Measurements from ENCODE around the gene CDC14B.

The CDC14B gene

GRCh38 chr9:96646081-96646991, 26.7 kb upstream of the CDC14B start:
- no peak overlapping the region for H3K4me3 ChIP-seq (ENCODE audit: low read depth, low read length)
- no peaks in the 10 kb centered on the region for H3K27me3 ChIP-seq (ENCODE audit: insufficient read depth, low read length)
- H4K8ac ChIP-seq (ENCODE audit: low read depth, low read length), result no peak overlapping the region
- H4K12ac ChIP-seq (ENCODE audit: low read depth, low read length), result no peak overlapping the region
- H4K91ac ChIP-seq (ENCODE audit: low read depth, low read length), result no peak overlapping the region
- H3K18ac ChIP-seq (ENCODE audit: low read length), result no peak overlapping the region
- H3K4me1 ChIP-seq (ENCODE audit: control insufficient read depth in 1 of 2, insufficient read depth in 2 of 2, low read length in 2 of 2), result no peaks in the 10 kb centered on the region
- peaks cover 7 to 12% of the 10 kb centered on the region in 2 experiments for H3K36me3 ChIP-seq (ENCODE audit: control insufficient read depth in 1 of 2, insufficient read depth in 2 of 2, low read length in 2 of 2)
- H2BK12ac ChIP-seq (ENCODE audit: low read length), result no peak overlapping the region
- H2BK120ac ChIP-seq (ENCODE audit: insufficient read depth, low read length, poor library complexity), result no peak overlapping the region
- H3K9me3 ChIP-seq (ENCODE audit: insufficient read depth, low read depth, low read length), result no peaks in the 10 kb centered on the region
- H3K23ac ChIP-seq (ENCODE audit: low read length), result no peak overlapping the region
- no peak overlapping the region for H3K14ac ChIP-seq (ENCODE audit: low read length)
- WGBS (ENCODE audit: extremely low coverage, insufficient coverage, insufficient read length), result no CpG with 5 or more reads among the region's 13 CpGs
- peak; percentile 61 to 77 for DNase-seq
- no peak overlapping the region for H3K9ac ChIP-seq (ENCODE audit: low read length)
- no peak overlapping the region for H2AFZ ChIP-seq (ENCODE audit: insufficient read depth, low read length, poor library complexity)
- no peaks in the 10 kb centered on the region for H3K79me2 ChIP-seq (ENCODE audit: control insufficient read depth, insufficient read depth, low read length, poor library complexity)
- no peak overlapping the region for H3K4ac ChIP-seq (ENCODE audit: low read depth, low read length)
- H3K79me1 ChIP-seq (ENCODE audit: low read length), result no peaks in the 10 kb centered on the region
- H3K27ac ChIP-seq (ENCODE audit: low read depth, low read length), result no peak overlapping the region
- no peak overlapping the region for H3K4me2 ChIP-seq (ENCODE audit: low read length)
- H2AK5ac ChIP-seq (ENCODE audit: low read length), result no peak overlapping the region
- no peak overlapping the region for H2BK5ac ChIP-seq (ENCODE audit: low read depth, low read length, poor library complexity)

GRCh38 chr9:96644137-96644536, 24.5 kb upstream of the CDC14B start:
- WGBS (ENCODE audit: extremely low coverage, insufficient coverage, insufficient read length), result no CpG with 5 or more reads among the region's 2 CpGs
- Histone ChIP-seq H3K4me1 (ENCODE audit: control insufficient read depth in 1 of 2, insufficient read depth in 2 of 2, low read length in 2 of 2) (no peaks in the 10 kb centered on the region), H3K18ac (ENCODE audit: low read length) (no peak overlapping the region), H3K14ac (ENCODE audit: low read length) (no peak overlapping the region), H4K8ac (ENCODE audit: low read depth, low read length) (no peak overlapping the region), H3K27me3 (ENCODE audit: insufficient read depth, low read length) (no peaks in the 10 kb centered on the region), H3K23ac (ENCODE audit: low read length) (no peak overlapping the region), H3K79me1 (ENCODE audit: low read length) (no peaks in the 10 kb centered on the region), H4K91ac (ENCODE audit: low read depth, low read length) (no peak overlapping the region), H2BK5ac (ENCODE audit: low read depth, low read length, poor library complexity) (no peak overlapping the region), H3K27ac (ENCODE audit: low read depth, low read length) (no peak overlapping the region), H3K79me2 (ENCODE audit: control insufficient read depth, insufficient read depth, low read length, poor library complexity) (no peaks in the 10 kb centered on the region), H2BK120ac (ENCODE audit: insufficient read depth, low read length, poor library complexity) (no peak overlapping the region), H2AK5ac (ENCODE audit: low read length) (no peak overlapping the region), H3K9me3 (ENCODE audit: insufficient read depth, low read depth, low read length) (no peaks in the 10 kb centered on the region), H3K9ac (ENCODE audit: low read length) (no peak overlapping the region), H3K4ac (ENCODE audit: low read depth, low read length) (no peak overlapping the region), H3K4me3 (ENCODE audit: low read depth, low read length) (no peak overlapping the region), H3K4me2 (ENCODE audit: low read length) (no peak overlapping the region), H2BK12ac (ENCODE audit: low read length) (no peak overlapping the region), H4K12ac (ENCODE audit: low read depth, low read length) (no peak overlapping the region), H3K36me3 (ENCODE audit: control insufficient read depth in 1 of 2, insufficient read depth in 2 of 2, low read length in 2 of 2) (peaks cover 7 to 10% of the 10 kb centered on the region in 2 experiments), H2AFZ (ENCODE audit: insufficient read depth, low read length, poor library complexity) (no peak overlapping the region)
- no peak for DNase-seq

- no peak overlapping the region for H3K18ac ChIP-seq (ENCODE audit: low read length)
- H3K27ac ChIP-seq (ENCODE audit: low read depth, low read length), result no peak overlapping the region
- H3K9ac ChIP-seq (ENCODE audit: low read length), result no peak overlapping the region
- no peak overlapping the region for H4K8ac ChIP-seq (ENCODE audit: low read depth, low read length)
- H3K14ac ChIP-seq (ENCODE audit: low read length), result no peak overlapping the region
- H3K36me3 ChIP-seq (ENCODE audit: control insufficient read depth in 1 of 2, insufficient read depth in 2 of 2, low read length in 2 of 2), result peaks cover 6 to 7% of the 10 kb centered on the region in 2 experiments
- WGBS (ENCODE audit: extremely low coverage, insufficient coverage, insufficient read length), result no CpG with 5 or more reads among the region's 3 CpGs
- no peak overlapping the region for H3K23ac ChIP-seq (ENCODE audit: low read length)
- no peak overlapping the region for H3K4ac ChIP-seq (ENCODE audit: low read depth, low read length)
- H2BK5ac ChIP-seq (ENCODE audit: low read depth, low read length, poor library complexity), result no peak overlapping the region
- no peak overlapping the region for H3K4me3 ChIP-seq (ENCODE audit: low read depth, low read length)
- no peak for DNase-seq
- no peak overlapping the region for H4K12ac ChIP-seq (ENCODE audit: low read depth, low read length)
- H3K27me3 ChIP-seq (ENCODE audit: insufficient read depth, low read length), result no peaks in the 10 kb centered on the region
- no peak overlapping the region for H2BK120ac ChIP-seq (ENCODE audit: insufficient read depth, low read length, poor library complexity)
- no peak overlapping the region for H2AFZ ChIP-seq (ENCODE audit: insufficient read depth, low read length, poor library complexity)
- no peaks in the 10 kb centered on the region for H3K4me1 ChIP-seq (ENCODE audit: control insufficient read depth in 1 of 2, insufficient read depth in 2 of 2, low read length in 2 of 2)
- no peaks in the 10 kb centered on the region for H3K79me2 ChIP-seq (ENCODE audit: control insufficient read depth, insufficient read depth, low read length, poor library complexity)
- no peaks in the 10 kb centered on the region for H3K9me3 ChIP-seq (ENCODE audit: insufficient read depth, low read depth, low read length)
- no peak overlapping the region for H3K4me2 ChIP-seq (ENCODE audit: low read length)
- no peaks in the 10 kb centered on the region for H3K79me1 ChIP-seq (ENCODE audit: low read length)
- H4K91ac ChIP-seq (ENCODE audit: low read depth, low read length), result no peak overlapping the region
- H2AK5ac ChIP-seq (ENCODE audit: low read length), result no peak overlapping the region
- no peak overlapping the region for H2BK12ac ChIP-seq (ENCODE audit: low read length)
These were observed 21.9 kb upstream of the CDC14B start for GRCh38 chr9:96641514-96641913.

GRCh38 chr9:96638606-96639364, 19.1 kb upstream of the CDC14B start:
- Histone ChIP-seq H3K27ac (ENCODE audit: low read depth, low read length) (no peak overlapping the region), H4K91ac (ENCODE audit: low read depth, low read length) (no peak overlapping the region), H3K4me1 (ENCODE audit: control insufficient read depth in 1 of 2, insufficient read depth in 2 of 2, low read length in 2 of 2) (no peaks in the 10 kb centered on the region), H3K4me2 (ENCODE audit: low read length) (no peak overlapping the region), H3K27me3 (ENCODE audit: insufficient read depth, low read length) (no peaks in the 10 kb centered on the region), H3K4ac (ENCODE audit: low read depth, low read length) (no peak overlapping the region), H3K4me3 (ENCODE audit: low read depth, low read length) (no peak overlapping the region), H2AFZ (ENCODE audit: insufficient read depth, low read length, poor library complexity) (no peak overlapping the region), H2BK120ac (ENCODE audit: insufficient read depth, low read length, poor library complexity) (no peak overlapping the region), H3K9me3 (ENCODE audit: insufficient read depth, low read depth, low read length) (no peaks in the 10 kb centered on the region), H3K23ac (ENCODE audit: low read length) (no peak overlapping the region), H2AK5ac (ENCODE audit: low read length) (no peak overlapping the region), H4K12ac (ENCODE audit: low read depth, low read length) (no peak overlapping the region), H3K18ac (ENCODE audit: low read length) (no peak overlapping the region), H3K9ac (ENCODE audit: low read length) (no peak overlapping the region), H3K79me1 (ENCODE audit: low read length) (no peaks in the 10 kb centered on the region), H3K79me2 (ENCODE audit: control insufficient read depth, insufficient read depth, low read length, poor library complexity) (no peaks in the 10 kb centered on the region), H2BK12ac (ENCODE audit: low read length) (no peak overlapping the region), H3K36me3 (ENCODE audit: control insufficient read depth in 1 of 2, insufficient read depth in 2 of 2, low read length in 2 of 2) (peaks cover 0 to 3% of the 10 kb centered on the region in 2 experiments), H2BK5ac (ENCODE audit: low read depth, low read length, poor library complexity) (no peak overlapping the region), H4K8ac (ENCODE audit: low read depth, low read length) (no peak overlapping the region), H3K14ac (ENCODE audit: low read length) (no peak overlapping the region)
- DNase-seq, result no peak
- no CpG with 5 or more reads among the region's 19 CpGs for WGBS (ENCODE audit: extremely low coverage, insufficient coverage, insufficient read length)
